Renal pelvis (tissue), 4 donors: Measurements from ENCODE around the gene KIFC3. TPM values are rescaled to one million over a fixed set of nuclear protein-coding genes. Genes with fewer than 3 reads are reported as not detected.
"Not testable (repeated sequence)": the region's sequence is repeated elsewhere in the genome, so short reads cannot be mapped to it uniquely, and the experiment has no call there.

Source experiments
- DNase-seq: peaks from one replicate; pipeline ENCODE4 v3.0.0-alpha.2; 2013
- polyA plus RNA-seq, 3 donors: library from polyadenylated mRNA; unstranded; fragments of 120-200 nt; gene quantifications; one replicate each; pipeline ENCODE4 v1.2.1, GENCODE V29; 2013; ENCODE audit not compliant: insufficient read length in 3 of 3

Gene KIFC3
- polyA plus RNA-seq, 3 donors = 62.7 to 92.2 (median 91.4) TPM

GRCh38 chr16:57808589-57809228 is 6.4 kb upstream of the KIFC3 start:
- DNase-seq = no peak

- DNase-seq = no peak
Observed at GRCh38 chr16:57807968-57808528, 5.8 kb upstream of the KIFC3 start.

- DNase-seq = no peak
Observed at GRCh38 chr16:57807252-57807967, 5.1 kb upstream of the KIFC3 start.

- DNase-seq = no peak
Observed at GRCh38 chr16:57805176-57805575, 2.9 kb upstream of the KIFC3 start.

- DNase-seq = no peak
Observed at GRCh38 chr16:57804111-57804837, 2.0 kb upstream of the KIFC3 start.

GRCh38 chr16:57803134-57803990 is 1.1 kb upstream of the KIFC3 start:
- no peak for DNase-seq

- no peak for DNase-seq
Observed at GRCh38 chr16:57801809-57802340, 416 bp downstream of the KIFC3 start.

GRCh38 chr16:57801098-57801808 is 1.0 kb downstream of the KIFC3 start:
- no peak for DNase-seq

GRCh38 chr16:57800200-57801097 is 1.8 kb downstream of the KIFC3 start:
- no peak for DNase-seq

GRCh38 chr16:57799600-57800199 is 2.6 kb downstream of the KIFC3 start:
- DNase-seq = no peak

GRCh38 chr16:57798953-57799599 is 3.2 kb downstream of the KIFC3 start:
- DNase-seq = no peak

- DNase-seq = no peak
Observed at GRCh38 chr16:57798267-57798810, 4.0 kb downstream of the KIFC3 start.

GRCh38 chr16:57797526-57798266 is 4.6 kb downstream of the KIFC3 start:
- no peak for DNase-seq

- no peak for DNase-seq
Observed at GRCh38 chr16:57797216-57797525, 5.1 kb downstream of the KIFC3 start.

- DNase-seq = not testable (repeated sequence)
Observed at GRCh38 chr16:57796014-57796413, 6.3 kb downstream of the KIFC3 start.

- DNase-seq = no peak
Observed at GRCh38 chr16:57795431-57795878, 6.8 kb downstream of the KIFC3 start.

GRCh38 chr16:57794849-57795430 is 7.4 kb downstream of the KIFC3 start:
- DNase-seq = no peak
